ENCODE results near the gene TLCD1.
A peak's percentile ranks its signal among the peaks of the same experiment; 100 is the strongest.
"Not testable (repeated sequence)": the region's sequence is repeated elsewhere in the genome, so short reads cannot be mapped to it uniquely, and the experiment has no call there.

TLCD1 gene

GRCh38 chr17:28726627-28727491 lies 826 bp upstream of the TLCD1 start:
- DNase-seq: peak; percentile 69

DNA sequence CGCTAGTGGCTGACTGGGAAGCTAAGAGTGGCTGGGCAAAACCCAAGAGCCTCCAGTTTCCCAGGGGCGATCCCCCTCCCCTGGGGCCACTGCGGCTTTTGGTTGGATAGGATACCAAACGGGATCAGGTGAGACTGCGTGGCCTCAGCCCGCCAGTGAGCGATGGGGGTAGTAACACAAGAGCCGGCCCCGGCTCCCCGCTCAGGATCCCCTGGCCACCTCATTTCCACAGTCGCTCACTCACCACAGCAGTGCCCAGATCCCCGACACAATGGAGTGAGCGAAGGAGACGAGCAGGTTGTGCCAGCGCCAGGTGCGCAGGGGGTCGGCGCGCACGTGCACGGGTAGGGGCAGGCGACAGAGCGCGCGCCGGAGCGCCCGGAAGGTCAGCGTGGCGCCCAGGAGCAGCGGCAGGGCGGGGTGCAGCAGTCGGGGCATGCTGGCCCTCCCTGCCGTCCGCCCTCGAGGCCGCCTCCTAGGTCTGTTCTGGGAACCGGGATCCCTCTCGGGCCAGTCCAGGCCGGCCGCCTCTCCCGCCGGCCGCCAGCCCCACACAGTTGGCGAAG lies 290 bp downstream of the TLCD1 start:
- no peak for DNase-seq

- no peak for DNase-seq
These were observed 820 bp downstream of the TLCD1 start for GRCh38 chr17:28725166-28725659.

GRCh38 chr17:28724500-28725165 lies 1.4 kb downstream of the TLCD1 start:
- no peak for DNase-seq

DNA sequence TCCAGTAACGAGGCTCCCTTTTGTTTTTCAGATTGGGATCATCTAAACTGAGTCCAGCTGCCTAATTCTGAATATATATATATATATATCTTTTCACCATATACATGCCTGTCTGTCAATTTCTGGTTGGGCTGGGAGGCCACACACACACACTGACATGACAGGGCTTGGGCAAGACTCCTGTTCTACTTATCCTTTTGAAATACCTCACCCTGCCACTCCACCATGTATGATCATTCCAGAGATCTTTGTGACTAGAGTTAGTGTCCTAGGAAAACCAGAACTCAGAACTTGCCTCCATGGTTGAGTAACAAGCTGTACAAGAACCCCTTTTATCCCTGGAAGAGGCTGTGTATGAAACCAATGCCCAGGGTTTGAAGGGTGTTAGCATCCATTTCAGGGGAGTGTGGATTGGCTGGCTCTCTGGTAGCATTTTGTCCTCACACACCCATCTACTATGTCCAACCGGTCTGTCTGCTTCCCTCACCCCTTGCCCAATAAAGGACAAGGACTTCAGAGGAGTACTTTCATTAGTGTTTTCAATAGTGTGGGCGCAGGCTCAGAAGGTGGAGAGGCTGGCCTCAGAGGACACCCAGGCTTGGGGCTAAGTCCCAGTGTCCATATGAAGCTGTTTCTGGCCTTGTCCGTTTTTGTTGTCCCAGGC lies 2.1 kb downstream of the TLCD1 start:
- DNase-seq: not testable (repeated sequence)

DNA sequence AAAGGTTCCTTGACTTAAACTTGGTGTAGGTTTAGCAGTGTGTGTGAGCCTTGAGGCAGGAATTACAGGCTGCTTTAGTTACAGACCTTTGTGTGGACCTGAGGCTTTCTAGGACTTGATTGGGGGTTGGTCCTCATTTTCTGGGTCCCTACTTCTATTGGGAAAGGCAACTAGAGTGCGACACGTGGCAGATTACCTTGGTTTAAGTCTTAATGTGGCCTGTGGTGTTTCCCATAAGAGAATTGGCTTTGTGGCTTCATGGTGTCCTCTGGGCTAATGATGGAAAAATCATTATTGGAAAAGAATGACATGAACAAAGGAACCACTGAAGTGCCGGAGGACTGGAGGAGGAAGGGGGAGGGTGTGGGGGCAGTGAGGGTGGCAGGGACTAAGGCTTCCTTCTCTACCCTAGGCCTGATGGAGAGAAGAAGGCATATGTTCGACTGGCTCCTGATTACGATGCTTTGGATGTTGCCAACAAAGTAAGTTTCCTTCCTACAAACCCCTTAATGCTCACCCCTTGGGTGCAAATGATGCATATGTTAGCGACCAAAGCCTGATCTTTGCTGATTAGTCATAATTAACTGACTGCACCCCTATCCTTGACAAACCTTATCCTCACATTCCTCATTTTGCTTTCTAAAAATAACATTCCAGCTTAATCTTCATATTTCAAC lies 2.7 kb downstream of the TLCD1 start:
- DNase-seq: no peak

DNA sequence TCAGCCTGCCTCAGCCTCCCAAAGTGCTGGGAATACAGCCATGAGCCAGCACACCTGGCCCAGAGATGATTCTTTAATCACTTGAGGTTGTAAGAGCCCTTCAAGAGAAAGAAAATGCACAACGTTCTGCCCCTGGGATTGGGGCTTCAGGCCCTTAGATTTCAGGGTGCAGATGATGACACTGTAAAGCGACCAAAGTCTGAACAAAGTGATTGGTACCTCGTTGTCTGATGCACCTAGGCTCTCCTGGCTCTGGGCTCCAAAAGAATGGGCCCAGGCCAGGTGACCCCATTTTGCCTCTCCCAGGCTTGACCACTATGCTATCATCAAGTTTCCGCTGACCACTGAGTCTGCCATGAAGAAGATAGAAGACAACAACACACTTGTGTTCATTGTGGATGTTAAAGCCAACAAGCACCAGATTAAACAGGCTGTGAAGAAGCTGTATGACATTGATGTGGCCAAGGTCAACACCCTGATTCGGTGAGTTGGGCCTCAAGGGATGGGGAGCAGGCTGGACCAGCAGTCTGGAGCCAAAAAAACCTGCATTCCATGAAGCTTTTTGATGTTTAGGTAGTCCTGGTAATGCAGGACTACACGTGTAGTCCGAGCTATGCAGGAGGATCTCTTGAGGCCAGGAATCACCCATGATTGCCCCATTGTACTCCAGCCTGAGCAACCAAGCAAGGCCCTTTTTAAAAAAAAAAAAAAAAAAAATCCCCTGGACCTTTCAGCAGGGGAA lies 3.4 kb downstream of the TLCD1 start:
- no peak for DNase-seq

- not testable (repeated sequence) for DNase-seq
These were observed 5.1 kb downstream of the TLCD1 start for GRCh38 chr17:28720997-28721329.

DNA sequence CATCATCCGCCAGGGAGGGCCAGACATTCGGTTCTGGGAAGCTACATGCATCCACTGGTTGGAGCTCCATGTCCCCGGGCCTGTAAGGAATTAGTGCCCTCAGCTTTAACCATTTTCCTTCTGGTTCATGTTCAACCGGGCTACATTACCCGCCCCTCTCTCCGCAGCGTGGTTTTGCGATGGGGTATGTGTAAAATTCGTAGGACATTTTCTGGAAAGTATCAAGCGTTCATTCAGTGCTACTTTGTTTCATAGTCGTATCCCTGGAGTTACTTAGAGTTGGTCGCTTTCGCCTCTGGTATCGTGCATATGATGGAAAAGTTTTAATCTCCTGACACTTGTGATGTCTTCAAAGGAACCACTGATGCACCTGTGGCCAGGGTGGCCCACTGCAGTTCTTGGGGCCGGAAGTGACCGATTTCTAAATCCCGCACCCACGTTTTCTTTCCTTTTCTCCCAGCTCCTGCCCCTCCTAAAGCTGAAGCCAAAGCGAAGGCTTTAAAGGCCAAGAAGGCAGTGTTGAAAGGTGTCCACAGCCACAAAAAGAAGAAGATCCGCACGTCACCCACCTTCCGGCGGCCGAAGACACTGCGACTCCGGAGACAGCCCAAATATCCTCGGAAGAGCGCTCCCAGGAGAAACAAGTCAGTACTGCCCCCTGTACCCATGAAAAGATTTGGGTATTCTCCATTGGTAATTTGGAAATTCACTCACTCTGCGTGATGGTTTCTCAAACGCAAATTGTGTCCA lies 5.6 kb downstream of the TLCD1 start:
- DNase-seq: no peak

GRCh38 chr17:28719021-28719433 lies 7.0 kb downstream of the TLCD1 start:
- no peak for DNase-seq

DNA sequence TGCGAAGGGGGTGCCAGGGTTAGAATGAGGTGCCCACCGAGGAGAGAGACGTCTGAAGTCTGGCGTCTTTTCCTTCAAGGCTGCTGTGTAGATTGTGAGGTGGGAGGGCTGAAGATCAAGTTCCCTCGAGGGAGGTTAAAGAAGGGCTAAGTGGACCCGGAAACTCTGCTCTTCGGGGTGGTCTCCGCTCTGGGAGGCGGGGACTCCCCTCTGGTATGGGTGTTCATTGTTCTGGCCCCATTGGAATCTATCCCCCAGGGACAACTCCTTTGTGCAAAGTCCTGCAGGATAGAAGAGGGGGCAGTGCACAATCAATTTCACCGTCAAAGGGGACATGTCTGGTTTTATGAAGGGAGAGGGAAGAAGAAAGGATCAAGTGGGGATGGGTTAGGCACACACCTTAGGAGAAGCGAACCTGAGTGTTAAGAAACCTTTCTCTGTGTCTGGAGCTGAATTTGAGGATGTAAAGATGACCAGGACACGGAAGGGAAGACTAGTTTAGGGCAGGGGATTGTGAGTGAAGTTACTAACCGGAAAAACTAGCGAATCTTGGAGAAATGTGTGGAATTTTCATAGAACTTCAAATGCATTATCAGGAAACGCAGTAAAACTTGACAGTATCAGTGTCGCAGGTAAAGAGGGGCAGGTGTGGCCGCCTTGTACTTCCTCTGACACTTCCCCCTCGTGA lies 7.6 kb downstream of the TLCD1 start:
- no peak for DNase-seq

DNA sequence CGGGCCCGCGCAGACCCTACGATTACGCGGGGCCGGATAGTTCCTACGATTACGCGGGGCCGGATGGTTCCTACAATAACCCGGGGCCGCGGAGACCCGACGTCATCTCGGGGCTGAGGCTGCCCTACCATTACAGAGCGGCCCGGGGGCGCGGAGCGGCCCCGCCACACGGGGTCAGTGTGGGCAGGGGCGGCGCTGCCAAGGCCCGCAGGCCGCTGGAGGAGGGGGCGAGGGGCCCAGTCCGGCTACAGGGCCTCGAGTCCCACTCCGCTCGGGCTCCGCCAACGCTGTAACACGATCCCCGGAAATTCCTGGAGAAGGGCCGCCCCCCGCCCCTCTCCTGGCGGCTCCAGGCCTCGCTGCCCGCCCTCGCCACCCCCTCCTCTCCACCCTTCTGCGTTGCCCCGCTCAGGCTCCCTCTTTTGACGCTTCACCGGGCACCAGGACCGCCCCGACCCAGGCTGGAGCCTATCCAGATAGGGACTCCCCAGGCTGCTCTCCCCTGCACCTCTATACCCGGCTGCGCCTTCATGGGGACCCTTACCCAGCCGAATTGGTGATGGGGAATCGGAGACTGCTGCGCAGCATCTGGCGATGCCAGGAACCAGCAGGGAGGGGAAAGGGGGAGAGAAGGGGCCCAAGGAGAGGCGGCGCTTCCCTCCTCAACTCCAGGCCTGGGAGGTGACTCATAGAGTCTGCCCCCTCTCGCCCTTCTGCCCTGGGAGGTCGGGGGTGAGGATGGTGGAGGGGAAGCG lies 8.3 kb downstream of the TLCD1 start, which contains the start of gene RAB34:
RAB34 (minus strand) TSS at position 291 of the 755 bp plus-strand sequence. CDS start 602 bp downstream, outside the sequence.
- no peak for DNase-seq

- no peak for DNase-seq
These were observed 9.1 kb downstream of the TLCD1 start for GRCh38 chr17:28716740-28717577.

DNA sequence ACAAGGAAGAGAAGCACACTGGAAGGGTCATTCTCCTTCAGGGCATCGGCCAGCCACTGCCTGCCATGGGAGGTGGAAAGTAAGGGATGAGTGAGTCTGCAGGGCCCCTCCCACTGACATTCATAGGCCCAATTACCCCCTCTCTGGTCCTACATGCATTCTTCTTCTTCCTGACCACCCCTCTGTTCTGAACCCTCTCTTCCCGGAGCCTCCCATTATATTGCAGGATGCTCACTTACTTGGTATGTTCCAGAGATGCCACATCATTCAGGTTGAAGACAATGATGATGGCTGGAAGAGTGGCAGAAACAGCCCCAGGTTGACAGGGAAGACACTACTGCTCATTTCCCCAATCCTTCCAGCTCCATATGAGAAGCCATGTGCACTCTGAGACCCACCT lies 10.8 kb downstream of the TLCD1 start:
- no peak for DNase-seq

DNA sequence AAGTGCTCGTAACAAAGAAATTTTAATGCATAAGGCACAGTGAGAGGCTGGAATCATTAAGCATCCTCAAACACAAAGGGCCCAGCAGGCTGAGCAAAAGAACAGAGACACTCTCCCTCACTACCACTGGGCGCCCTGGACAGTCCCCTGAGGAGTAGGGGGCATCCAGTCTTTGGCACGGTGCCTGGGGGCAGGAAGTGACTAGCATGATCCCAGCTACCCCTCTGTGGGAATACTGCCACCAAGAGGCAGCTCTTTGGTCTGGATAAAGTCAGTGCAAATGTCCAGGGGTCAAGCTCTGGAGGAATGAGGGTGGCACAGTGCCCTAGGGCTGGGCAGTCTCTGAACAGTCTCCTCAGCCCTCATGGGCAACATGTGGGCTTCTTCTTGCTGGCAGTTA lies 11.8 kb downstream of the TLCD1 start:
- no peak for DNase-seq

DNA sequence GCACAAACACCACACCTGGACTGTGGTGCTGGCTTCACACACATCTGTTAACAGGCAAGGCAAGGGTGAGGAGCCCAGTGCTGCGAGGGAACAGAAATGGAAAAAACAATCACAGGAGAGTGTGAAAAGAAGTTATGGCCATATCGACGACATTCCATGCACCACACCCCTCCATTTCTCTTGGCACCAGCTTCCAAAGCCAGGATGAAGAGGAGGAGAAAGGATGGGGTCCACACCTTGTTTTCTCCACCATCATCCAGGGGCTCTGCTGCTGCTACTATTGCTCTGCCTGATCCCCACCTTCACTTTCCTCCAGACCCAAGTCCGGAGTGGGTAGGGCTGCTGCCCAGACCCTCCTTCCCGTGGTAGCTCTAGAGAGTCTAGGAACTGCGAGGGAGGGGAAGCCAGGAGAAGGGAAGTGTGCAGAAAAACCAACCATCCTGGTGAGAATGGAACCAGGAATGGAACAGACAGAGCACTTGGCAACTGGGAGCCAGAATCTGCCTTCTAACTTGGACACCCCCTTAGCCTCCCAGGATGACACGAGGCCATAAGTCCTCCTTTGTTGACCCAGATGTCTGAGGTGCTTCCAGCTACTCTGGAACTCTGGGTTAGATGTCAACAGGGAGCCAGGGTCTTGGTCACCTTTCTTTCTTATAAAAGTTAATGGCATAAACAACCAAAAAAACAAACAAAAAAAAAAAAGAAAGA lies 13.2 kb downstream of the TLCD1 start:
- DNase-seq: no peak

GRCh38 chr17:28712032-28712704 lies 13.9 kb downstream of the TLCD1 start:
- no peak for DNase-seq

DNA sequence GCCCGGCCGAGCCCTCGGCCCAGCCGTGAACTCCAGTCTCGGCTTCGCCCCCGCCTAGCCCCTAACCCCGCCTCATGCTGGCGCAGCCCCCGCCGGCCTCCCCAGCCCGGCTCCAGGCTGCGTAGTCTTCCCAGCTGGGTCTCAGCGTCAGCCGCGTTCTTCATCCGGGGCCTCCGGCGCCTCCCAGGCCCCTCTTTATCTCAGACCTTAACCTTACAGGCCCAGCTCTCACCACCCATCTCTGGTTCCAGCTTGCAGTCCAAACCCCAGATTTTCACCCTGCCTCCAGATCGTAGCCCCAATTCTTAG lies 14.4 kb downstream of the TLCD1 start, which contains the start of gene PROCA1:
PROCA1 (minus strand) TSS at position 166 of the 309 bp plus-strand sequence. CDS start 228 bp downstream, outside the sequence.
- no peak for DNase-seq
